IMR-90 (cell line): ENCODE results near the gene RLIM.

Experiments
- BHLHE40 ChIP-seq: fragments of 150-350 bp; IDR thresholded peaks from 2 replicates; pipeline ENCODE4 v1.6.1; 2016; ENCODE audit warnings: mild to moderate bottlenecking, low read depth, low read length
- CEBPB ChIP-seq: IDR thresholded peaks from 2 replicates; pipeline ENCODE4 v1.6.1; 2012; ENCODE audit warnings: low read depth, low read length, improper control_type of control experiment
- CTCF ChIP-seq: conservative IDR thresholded peaks from 2 replicates; pipeline ENCODE4 v1.5.1; 2012; ENCODE audit warnings: mild to moderate bottlenecking, low read depth, low read length, improper control_type of control experiment
- FOS ChIP-seq: fragments of 150-350 bp; IDR thresholded peaks from 2 replicates; pipeline ENCODE4 v1.6.1; 2016; ENCODE audit warnings: low read depth, low read length
- MAFK ChIP-seq: IDR thresholded peaks from 2 replicates; pipeline ENCODE4 v1.6.1; 2012; ENCODE audit warnings: low read depth, low read length, improper control_type of control experiment
- POLR2A ChIP-seq: IDR thresholded peaks from 2 replicates; pipeline ENCODE4 v1.6.1; 2012; ENCODE audit warnings: mild to moderate bottlenecking, low read depth, low read length
- RAD21 ChIP-seq: IDR thresholded peaks from 2 replicates; pipeline ENCODE4 v1.6.1; 2012; ENCODE audit warnings: low read length, improper control_type of control experiment
- RFX5 ChIP-seq: IDR thresholded peaks from 2 replicates; pipeline ENCODE4 v1.8.0; 2012; ENCODE audit warnings: low read depth, mild to moderate bottlenecking, low read length, moderate library complexity

DNA sequence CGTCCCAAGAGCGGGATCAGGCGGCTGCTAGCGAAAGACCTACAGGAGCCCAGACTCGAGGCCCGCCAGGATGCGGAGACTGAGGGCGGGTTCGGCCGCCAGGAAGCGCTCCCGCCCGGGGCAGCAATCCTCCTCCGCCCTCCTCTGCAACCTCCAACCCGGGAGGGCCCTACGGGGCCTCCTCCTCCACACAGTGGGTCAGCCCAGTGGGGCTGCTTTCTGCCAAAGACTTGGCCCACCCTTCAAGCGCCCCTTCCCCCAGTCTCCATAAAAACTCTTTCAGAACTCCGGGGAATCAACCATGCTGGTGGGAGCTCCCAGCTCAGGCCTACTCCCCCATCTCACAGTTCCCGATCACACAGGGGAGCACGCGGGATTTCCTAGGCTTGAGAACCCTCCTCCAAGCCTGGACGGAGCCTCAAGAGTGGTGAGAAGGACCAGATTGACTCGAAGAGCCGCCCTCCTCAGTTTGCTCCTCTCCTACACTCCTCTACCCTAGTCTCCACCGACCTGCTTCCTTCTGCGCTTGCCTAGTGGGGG is 77.5 kb downstream of the RLIM start:
- TF ChIP-seq CTCF (no peak), RFX5 (no peak), RAD21 (no peak), CEBPB (no peak), BHLHE40 (no peak), MAFK (no peak), FOS (no peak), POLR2A (no peak)
